ENCODE results near the gene JADE3.

DNA sequence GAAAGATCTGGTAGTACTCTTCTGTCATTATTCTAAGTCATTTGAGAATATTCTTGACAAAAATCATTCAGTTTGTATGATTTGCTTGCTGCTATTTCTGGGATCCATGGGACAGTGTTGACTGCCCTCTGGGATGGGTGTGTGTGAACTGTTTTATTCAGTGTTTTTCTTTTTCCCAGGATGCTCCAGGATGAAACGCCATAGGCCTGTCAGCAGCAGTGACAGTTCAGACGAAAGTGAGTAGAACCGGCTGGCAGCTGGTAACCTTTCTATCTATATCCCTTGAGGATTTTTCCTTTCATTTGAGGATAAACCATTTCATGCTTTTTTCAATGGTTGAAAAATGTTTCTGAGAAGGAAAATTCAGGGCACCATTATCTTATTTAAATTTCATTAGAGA is 72.5 kb downstream of the JADE3 start:
- TF ChIP-seq, protein P1, sequence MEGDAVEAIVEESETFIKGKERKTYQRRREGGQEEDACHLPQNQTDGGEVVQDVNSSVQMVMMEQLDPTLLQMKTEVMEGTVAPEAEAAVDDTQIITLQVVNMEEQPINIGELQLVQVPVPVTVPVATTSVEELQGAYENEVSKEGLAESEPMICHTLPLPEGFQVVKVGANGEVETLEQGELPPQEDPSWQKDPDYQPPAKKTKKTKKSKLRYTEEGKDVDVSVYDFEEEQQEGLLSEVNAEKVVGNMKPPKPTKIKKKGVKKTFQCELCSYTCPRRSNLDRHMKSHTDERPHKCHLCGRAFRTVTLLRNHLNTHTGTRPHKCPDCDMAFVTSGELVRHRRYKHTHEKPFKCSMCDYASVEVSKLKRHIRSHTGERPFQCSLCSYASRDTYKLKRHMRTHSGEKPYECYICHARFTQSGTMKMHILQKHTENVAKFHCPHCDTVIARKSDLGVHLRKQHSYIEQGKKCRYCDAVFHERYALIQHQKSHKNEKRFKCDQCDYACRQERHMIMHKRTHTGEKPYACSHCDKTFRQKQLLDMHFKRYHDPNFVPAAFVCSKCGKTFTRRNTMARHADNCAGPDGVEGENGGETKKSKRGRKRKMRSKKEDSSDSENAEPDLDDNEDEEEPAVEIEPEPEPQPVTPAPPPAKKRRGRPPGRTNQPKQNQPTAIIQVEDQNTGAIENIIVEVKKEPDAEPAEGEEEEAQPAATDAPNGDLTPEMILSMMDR (IDR thresholded peaks at IDR 0.05), result no peak
- no peak for TF ChIP-seq EP300 (IDR thresholded peaks at IDR 0.05)
- no peak for TF ChIP-seq POLR2A (IDR thresholded peaks at IDR 0.05; ENCODE audit: low read depth)

Data from esophagus muscularis mucosa (tissue), 4 donors.